GM18861 (cell line): ENCODE results near the gene SNX6.
"Not testable (repeated sequence)": the region's sequence is repeated elsewhere in the genome, so short reads cannot be mapped to it uniquely, and the experiment has no call there.

Source experiments
- ATAC-seq: cut with Tn5 transposase; IDR thresholded peaks from one replicate; pipeline ENCODE4 v1.9.1; 2021; ENCODE audit not compliant: unreplicated experiment

SNX6 gene

DNA sequence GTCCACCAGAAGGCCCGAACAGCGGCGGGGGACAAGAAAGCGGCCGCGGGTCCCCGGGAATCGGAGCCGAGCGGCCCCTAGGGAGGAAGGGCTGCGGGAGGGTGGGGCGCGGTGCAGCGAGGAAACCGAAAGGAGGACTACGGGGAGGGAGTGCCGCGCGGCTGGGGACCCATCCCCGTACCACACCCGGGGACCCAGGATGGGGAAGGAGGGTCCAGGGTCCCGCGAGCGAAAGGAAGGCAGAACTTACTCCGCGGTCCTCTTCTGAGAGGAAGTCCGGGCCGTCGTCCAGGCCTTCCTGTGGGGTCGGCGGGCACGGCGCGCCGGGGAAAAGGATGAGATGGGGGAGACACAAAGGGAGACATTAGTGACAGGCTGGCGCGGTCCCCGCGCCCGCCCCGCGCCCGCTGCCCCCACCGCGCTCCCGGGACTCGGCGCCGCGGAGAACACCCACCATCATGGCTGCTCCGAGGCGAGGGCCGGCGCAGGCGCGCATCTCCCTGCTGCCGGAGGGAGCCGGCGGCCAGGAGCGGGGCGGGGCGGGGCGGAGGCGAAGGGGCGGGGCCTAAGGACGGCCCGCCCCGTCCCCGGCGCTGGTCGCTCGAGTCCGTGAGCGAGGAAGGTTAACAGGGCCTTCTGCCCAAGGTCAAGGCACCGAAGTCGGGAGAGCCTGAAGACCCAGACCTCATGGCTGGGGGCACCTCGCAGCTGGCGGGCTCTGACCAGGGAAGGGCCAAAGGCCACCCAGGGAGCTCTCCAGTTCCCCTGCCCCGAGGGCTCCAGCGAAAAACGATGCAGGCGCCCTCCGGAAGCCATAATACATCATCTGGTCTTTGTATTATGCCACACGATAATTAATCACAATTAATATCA is at the start of gene SNX6:
SNX6 (minus strand) TSS at position 492 of the 873 bp plus-strand sequence; CDS start at position 460, 32 bp downstream.
- ATAC-seq, result peak; percentile 87

DNA sequence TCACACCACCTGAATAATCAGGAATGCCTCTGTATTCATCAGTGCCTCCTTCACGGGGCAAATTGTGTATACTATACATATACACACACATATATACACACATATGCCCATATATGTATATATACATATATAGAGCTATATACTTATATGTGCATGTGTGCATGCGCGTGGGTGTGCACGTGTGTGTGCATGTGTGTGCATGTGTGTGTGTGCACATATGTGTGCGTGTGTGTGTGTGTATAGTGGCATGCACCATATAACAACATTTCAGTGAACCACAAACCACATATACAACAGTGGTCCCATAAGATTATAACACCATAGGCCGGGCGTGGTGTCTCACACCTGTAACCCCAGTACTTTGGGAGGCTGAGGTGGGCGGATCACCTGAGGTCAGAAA is 48.8 kb upstream of the SNX6 start:
- ATAC-seq, result no peak

DNA sequence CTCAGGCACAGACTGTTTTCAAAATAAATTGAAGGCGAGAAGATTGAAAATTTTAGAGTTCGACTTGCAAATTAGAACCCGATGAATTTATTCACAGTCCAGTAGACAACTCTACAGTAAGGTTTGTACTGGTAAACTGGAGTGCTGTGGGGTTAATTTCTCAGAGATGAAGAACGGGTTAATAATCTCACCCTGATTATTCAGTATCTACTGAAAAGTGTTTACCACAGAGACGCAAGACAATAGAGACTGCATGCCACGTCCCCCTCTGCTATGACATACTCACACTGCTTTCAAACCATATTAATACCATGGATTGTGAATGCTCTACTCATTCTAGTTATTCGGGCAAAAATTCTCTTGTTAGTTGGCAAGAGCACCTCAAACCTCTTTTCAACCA is 48.4 kb upstream of the SNX6 start:
- no peak for ATAC-seq

DNA sequence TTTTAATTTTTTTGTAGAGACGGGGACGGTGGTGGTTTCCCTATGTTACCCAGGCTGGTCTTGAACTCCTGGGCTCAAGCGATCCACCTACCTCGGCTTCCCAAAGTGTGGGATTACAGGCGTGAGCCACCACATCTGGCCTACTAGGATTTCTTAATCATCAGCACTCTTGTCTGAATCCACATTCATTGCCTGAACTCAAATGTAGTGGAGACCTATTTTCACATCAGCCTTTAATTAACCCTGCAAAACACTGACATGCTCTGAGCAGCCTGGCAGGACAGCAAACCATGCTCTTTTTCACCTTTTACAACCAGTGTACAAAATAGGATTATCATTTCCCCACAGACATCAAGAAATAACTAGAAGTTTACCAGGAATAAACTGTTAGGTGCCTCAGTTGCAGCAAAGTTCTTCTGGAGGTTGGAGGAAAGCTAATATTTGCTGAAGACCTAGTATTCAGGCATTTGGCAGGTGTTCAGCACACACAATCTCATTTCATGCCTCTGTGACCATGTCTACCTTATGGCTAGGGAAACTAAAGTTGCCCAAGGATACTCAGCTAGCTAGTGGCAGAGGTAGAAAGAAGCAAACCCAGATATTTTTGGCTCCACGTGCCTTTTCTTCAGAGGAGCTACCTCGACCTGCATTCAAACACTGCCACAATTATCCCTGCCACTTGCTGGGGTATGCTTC is 46.7 kb upstream of the SNX6 start:
- no peak for ATAC-seq

DNA sequence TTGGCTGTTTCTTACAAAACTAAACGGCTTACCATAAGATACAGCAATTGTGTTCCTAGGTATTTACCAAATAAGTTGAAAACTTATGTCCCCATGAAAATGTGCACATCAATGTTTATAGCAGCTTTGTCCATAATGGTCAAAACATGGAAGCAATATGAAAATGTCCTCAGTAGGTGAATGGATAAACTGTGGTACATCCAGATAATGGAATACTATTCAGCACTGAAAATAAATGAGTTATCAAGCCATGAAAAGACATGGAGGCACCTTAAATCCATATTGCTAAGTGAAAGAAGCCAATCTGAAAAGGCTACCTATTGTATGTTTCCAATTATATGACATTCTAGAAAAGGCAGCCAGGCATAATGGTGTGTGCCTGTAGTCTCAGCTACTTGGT is 43.8 kb upstream of the SNX6 start:
- no peak for ATAC-seq

DNA sequence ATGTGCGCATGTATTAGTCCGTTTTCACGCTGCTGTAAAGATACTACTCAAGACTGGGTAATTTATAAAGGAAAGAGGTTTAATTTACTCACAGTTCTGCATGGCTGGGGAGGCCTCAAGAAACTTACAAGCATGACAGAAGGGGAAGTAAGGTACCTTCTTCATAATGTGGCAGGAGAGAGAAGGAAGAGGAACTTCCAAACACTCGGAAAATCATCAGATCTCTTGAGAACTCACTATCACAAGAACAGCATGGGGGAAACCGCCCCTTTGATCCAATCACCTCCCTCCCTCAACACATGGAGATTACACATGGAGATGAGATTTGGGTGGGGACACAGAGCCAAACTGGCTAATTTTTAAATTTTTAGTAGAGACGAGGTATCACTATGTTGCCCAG is 41.8 kb upstream of the SNX6 start:
- ATAC-seq, result no peak

DNA sequence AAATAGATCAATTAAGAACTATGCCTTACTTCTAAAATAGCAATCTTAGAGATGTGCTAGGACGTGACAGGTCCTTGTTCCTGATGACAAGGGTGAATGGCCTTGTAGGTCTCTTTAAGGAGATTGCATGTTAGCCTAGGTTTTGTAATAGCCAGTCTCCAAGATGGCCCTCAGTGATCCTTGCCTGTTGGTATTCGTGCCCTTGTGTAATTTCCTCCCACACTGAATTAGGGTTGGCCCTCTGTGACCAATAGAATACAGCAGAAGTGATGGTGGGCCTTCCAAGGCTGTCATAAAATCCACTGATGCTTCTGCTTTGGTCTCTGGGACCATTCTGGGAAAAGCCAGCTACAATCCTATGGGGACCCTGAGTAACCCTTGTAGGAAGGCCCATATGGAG is 38.2 kb upstream of the SNX6 start:
- ATAC-seq, result no peak

DNA sequence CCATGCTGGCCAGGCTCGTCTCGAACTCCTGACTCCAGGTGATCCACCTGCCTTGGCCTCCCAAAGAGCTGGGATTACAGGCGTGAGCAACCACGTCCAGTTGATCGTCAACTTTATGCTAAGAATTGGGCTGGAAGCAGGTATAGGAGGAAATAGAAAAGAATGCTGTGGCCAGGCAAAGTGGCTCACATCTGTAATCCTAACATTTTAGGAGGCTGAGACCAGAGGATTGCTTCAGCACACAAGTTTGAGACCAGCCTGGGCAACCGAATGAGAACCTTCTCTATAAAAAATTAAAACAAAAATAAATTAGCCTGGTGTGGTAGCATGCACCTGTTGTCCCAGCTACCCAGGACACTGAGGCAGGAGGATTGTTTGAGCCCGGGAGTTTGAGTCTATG is 37.1 kb upstream of the SNX6 start:
- ATAC-seq, result no peak

DNA sequence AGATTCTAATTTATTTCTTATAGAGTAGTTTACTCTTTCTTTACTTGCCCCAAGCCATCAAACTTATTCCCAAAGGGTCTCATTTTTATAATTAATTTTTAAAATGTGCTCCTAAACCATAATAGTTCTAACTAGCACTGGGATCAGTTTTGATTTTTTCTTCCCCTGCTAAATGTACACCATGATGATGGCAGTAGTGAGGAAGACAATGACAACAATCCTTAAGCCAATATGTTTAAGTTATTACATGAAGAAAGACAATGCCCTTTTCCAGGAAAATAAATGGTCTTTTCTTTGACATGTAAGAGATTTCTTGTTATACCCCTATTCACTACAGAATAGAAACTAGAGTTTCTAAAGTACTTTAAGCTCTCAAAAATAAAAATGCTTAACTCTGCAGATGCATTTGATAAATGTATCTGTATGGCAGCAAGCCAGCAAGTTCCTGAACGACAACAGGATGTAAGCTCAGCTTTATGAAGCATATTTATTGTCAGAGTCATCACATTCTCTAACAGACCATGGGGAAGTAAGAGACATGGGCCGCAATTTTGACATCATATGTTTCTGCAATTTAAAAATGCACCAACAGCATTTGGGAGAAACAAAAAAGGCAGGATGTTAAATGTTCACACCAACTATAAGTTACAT is 36.0 kb upstream of the SNX6 start:
- ATAC-seq, result no peak

DNA sequence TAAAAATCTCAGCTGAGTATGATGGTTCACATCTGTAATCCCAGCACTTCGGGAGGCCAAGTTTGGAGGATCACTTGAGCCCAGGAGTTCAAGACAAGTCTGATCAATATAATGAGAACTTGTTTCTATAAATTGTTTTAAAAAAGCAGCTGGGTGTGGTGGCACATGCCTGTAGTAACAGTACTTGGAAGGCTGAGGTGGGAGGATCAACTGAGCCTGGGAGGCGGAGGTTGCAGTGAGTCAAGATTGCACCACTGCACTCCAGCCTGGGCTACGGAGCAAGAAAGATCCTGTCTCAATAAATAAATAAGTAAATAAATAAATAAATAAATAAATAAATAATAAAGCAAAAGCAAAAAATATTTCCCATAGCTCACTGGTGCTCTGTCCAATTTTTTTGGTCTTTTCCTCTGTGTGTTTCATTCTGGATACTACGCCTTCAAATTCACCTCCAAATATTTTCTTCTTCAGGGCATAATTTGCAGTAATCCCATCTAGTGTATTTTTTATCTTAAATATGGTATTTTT is 32.7 kb upstream of the SNX6 start:
- ATAC-seq, result no peak

DNA sequence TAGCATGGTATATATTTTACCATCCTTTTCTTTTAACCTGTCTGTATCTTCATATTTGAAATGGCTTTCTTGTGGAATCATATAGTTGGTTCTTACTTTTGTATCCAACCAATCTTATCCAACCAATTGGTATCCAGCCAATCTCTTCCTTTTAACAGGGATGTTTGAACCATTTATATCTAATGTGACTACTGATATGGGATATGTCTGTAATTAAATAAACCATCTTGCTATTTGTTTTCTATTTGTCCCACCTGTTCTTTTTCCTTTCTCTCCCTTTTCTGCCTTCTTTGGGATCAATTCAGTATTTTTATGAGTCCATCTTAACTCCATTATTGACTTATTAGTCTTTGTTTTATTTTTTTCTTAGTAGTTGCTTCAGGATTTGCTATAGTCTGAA is 30.8 kb upstream of the SNX6 start:
- ATAC-seq, result no peak

DNA sequence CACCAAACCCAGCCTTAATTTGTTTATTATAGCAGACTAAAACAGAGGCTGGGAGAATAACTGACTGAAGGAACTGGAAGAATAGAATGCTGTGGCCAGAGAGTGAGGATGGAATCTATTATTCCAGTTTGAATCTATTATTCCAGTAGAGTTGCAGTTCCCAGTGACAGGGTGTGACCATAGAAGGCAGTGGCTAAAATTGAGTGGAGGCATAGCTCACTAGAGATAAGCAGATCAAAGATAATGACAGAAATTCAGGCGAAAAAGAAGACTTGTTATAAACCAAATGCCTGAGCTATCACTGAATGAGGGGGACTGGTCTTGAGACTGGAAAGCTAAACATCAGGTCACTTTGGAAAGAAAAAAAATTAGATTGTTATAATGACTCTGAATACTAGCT is 26.0 kb upstream of the SNX6 start:
- ATAC-seq, result no peak

DNA sequence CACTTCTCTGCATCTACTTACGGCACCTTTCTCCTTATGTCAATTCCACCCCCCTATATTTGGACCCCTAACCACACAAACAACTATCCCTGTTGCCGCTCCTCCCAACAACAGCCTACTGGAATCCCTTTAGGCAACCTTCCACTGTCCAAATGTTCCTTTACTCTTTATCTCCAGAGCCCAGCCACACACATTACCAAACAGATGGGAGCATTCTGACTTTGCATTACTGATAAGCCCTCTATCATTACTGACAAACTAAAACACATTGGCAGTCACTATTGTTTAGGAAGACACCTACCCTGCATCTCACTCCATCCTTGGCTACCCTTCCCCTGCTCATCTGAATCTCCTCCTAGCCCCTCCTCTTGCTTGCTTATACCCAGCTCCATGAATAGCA is 23.1 kb upstream of the SNX6 start:
- not testable (repeated sequence) for ATAC-seq

DNA sequence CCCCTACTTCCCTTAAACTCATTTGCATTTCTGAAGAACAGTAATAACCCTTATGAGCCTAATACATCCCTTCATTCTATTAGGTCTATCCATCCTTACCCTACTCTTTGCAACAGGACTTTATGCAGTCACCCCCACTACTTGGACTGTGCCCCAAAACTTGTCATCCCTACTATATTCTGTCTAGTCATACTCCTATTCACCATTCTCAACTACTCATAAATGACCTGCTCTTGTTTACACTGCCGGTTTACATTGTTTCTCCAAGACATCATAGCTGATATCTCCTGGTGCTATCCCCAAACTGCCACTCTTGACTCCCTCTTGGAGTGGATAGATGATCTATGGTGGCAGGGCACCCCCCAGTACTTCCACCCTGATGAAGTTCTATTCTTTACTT is 22.4 kb upstream of the SNX6 start:
- ATAC-seq, result not testable (repeated sequence)

DNA sequence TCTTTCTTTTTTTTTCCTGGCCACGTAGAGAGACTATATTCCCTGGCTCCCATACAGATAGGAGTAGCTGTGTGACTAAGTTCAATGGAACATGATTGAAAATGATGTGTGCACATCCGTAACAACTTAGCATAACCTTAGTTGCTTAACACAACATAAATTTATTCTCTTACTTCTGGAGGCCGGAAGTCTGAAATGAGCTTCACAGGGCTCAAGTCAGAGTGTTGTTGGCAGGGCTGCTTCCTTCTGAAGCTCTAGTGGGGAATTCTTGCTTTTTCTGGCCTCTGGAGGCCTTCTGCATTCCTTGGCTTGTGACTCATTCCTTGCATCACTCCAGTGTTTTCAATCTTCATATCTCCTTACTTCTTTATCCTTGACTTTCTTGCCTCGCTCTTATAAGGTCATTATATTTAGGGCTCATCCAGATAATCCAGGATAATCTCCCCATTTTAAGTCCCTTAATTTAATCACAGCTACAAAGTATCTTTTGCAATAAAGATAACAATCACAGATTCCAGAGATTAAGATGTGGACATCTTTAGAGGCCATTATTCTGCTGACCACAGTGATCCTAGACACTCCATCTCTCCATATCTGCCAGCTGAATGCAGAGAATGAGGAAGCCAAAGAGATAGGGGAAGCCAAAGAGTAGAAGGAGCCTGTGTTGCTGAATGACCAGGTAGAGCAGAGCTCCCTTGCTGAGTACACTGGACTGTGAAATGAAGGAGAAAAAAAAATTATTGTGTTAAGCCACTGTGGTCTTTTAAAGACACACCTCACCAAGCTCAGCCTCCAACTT is 21.0 kb upstream of the SNX6 start:
- no peak for ATAC-seq

DNA sequence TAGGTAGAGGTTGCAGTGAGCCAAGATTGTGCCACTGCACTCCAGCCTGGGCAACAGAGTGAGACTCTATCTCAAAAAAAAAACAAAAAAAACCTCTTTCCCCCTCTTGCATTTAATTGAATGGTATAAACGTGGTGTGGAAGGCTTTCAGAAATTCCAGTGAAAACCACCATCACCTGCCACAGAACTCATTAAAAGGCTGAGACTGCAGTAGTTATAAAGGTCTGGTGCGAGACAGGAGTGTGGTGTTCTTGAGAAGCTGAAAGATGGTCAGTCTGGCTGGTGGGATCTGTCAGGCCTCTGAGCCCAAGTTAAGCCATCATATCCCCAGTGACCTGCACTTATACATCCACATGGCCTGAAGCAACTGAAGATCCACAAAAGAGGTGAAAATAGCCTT is 20.1 kb upstream of the SNX6 start:
- not testable (repeated sequence) for ATAC-seq

DNA sequence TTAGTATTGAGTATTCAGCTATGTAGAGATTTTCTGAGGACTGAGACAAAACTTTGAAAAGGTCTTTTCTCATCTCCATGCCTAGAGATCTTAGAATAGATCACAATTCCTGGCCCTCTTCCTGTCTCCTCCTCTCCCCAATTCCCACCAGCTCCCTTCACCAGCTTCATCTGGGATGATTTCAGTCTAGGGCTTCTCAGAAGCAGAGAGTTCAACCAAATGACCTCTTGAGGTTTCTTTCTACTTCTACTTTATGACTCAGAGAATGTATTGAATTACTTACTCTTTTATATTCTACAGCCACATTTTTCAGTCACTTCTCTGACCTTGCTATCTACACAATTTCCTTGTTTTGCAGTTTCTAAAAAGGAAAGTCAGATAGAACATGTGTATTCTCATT is 19.4 kb upstream of the SNX6 start:
- ATAC-seq, result no peak

DNA sequence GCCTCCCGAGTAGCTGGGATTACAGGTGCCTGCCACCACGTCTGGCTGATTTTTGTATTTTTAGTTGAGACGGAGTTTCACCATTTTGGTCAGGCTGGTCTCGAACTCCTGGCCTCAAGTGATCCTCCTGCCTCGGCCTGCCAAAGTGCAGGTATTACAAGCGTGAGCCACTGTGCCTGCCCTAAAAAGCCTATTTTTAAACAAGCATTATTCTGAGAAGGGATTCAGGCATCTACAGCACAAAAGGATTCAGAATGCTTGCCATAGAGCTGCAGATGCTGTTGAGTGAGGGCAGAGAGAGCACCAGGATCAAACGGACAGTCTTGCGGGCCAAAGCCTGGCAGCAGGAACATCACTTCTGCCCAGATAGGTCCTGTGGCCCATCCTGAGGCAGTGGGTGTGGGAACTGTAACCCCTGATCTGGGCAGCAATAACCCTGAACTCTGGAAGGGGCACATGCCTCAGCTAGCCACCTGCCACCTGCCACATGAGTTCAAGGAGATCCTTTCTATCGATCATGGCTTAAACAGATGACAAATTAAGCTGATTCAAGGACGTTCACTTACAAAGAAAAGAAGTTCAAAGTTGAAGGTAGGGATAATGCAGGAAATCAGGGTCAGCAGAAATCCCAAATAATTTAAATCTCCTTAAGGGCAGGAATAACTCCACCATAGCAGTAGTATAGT is 16.8 kb upstream of the SNX6 start:
- no peak for ATAC-seq

DNA sequence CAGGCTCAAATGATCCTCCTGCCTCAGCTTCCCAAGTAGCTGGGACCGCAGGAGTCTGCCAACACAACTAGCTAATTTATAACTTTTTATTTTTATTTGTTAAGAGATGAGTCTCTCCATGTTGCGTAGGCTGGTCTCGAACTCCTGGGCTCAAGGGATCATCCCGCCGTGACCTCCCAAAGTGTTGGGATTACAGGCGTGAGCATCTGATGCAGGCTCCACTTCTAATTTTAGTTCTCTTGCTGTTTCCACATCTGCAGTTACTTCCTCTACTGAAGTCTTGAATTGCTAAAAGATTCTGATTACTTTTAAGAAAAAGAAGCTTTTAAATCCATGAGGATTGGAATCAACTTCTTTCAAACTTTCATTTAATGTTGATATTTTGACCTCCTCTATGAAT is 13.4 kb upstream of the SNX6 start:
- ATAC-seq, result no peak

DNA sequence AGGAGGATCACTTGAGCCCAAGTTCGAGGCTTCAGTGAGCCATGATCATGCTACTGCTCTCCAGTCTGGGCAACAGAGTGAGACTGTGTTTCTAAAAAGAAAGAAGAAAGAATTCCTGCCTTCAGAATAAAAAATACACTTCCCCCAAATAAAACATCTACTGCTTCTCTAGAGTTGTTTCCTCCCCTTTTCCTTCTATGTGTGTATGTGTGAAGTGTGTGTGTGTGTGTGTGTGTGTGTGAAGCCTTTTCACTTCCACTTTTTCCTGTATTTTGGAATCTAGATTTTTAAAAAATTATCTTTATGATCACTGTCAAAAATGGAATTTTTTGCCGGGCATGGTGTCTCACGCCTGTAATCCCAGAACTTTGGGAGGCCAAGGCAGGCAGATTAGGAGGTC is 12.6 kb upstream of the SNX6 start:
- no peak for ATAC-seq
